Measurements from ENCODE around the gene DLGAP1. TPM values are rescaled to one million over a fixed set of nuclear protein-coding genes. Genes with fewer than 3 reads are reported as not detected.

Gene DLGAP1
- total RNA-seq, 1 donor from 2014 or later, result 0.05 TPM

DNA sequence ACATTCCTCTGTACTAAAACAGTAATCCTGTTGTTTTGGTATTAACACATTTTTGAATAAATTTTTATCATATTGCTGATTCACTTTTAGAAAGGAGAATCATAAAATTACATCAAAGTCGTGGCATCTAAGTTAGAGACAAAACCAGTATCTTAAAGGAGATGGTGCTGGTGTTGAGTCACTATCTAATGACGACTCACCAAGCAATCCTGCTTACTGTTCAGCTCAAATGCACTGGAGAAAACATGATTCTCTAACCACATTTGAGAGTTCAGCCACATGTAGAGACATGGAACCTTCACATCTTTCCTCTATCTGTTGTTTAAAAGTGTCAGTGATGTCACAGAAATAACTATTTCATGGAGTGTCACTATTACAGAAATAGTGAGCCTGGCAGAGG, 531.4 kb downstream of the DLGAP1 start:
- H3K27ac Mint-ChIP-seq (ENCODE audit: unreplicated experiment), result no peak overlapping the region

DNA sequence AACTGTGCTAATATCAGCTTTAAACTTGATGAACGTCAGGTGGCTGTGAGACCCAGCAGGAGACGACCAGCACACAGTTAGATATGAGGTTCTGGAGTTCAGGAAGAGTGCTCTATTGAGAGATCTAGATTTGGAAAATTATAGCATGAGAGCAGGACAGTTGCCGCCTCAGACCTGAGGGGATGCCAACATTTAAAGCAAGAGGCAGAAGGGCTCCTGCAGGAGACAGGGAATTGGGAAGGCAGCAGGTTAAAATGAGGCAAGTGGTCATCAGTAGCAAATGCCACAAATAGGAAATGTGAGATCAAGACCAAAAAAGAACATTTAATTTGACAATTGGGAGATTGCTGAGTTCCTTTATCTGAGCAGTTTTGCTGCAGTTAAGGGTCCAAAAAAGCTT, 533.3 kb downstream of the DLGAP1 start:
- peaks cover 23% of the 10 kb centered on the region for H3K4me1 Mint-ChIP-seq (ENCODE audit: unreplicated experiment)
- H3K4me3 Mint-ChIP-seq (ENCODE audit: unreplicated experiment), result no peak overlapping the region
- H3K36me3 Mint-ChIP-seq (ENCODE audit: unreplicated experiment), result no peaks in the 10 kb centered on the region
- no peak overlapping the region for H3K27ac Mint-ChIP-seq (ENCODE audit: unreplicated experiment)
- TF ChIP-seq, protein P1, sequence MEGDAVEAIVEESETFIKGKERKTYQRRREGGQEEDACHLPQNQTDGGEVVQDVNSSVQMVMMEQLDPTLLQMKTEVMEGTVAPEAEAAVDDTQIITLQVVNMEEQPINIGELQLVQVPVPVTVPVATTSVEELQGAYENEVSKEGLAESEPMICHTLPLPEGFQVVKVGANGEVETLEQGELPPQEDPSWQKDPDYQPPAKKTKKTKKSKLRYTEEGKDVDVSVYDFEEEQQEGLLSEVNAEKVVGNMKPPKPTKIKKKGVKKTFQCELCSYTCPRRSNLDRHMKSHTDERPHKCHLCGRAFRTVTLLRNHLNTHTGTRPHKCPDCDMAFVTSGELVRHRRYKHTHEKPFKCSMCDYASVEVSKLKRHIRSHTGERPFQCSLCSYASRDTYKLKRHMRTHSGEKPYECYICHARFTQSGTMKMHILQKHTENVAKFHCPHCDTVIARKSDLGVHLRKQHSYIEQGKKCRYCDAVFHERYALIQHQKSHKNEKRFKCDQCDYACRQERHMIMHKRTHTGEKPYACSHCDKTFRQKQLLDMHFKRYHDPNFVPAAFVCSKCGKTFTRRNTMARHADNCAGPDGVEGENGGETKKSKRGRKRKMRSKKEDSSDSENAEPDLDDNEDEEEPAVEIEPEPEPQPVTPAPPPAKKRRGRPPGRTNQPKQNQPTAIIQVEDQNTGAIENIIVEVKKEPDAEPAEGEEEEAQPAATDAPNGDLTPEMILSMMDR (IDR thresholded peaks at IDR 0.05), result no peak
- no peaks in the 10 kb centered on the region for H3K9me3 Mint-ChIP-seq (ENCODE audit: unreplicated experiment)
- H3K27me3 Mint-ChIP-seq (ENCODE audit: unreplicated experiment), result peaks cover 3% of the 10 kb centered on the region
- no peak for DNase-seq (ENCODE audit: extremely low spot score, unreplicated experiment)

More for the DNA sequence above, 531.4 kb downstream of the DLGAP1 start:
- no peaks in the 10 kb centered on the region for H3K9me3 Mint-ChIP-seq (ENCODE audit: unreplicated experiment)
- H3K36me3 Mint-ChIP-seq (ENCODE audit: unreplicated experiment), result no peaks in the 10 kb centered on the region
- peaks cover under 1% of the 10 kb centered on the region for H3K27me3 Mint-ChIP-seq (ENCODE audit: unreplicated experiment)
- no peak for DNase-seq (ENCODE audit: extremely low spot score, unreplicated experiment)
- TF ChIP-seq, protein P1 (IDR thresholded peaks at IDR 0.05), result no peak
- H3K4me1 Mint-ChIP-seq (ENCODE audit: unreplicated experiment), result peaks cover 23% of the 10 kb centered on the region
- H3K4me3 Mint-ChIP-seq (ENCODE audit: unreplicated experiment), result no peak overlapping the region

DNA sequence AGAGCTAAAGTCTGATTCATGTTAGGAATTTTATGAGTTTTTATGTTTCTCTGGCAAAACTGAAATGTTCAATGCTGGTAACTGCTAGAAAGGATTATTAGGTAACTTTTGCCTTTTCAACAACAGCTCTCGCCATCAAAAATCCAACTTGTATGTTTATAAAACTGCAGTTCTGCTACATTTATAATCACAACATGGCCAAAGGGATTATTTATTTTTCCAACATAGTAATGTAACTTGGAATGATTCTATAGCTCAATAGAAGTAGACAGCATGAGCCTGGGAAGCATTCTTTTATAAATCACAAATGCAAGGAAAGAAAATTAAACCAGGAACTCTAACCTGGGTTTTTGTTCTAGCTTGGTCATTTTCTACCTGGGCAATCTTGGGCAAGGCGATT, 534.3 kb downstream of the DLGAP1 start:
- Mint-ChIP-seq H3K4me1 (ENCODE audit: unreplicated experiment) (peaks cover 21% of the 10 kb centered on the region), H3K36me3 (ENCODE audit: unreplicated experiment) (no peaks in the 10 kb centered on the region), H3K27ac (ENCODE audit: unreplicated experiment) (no peak overlapping the region), H3K9me3 (ENCODE audit: unreplicated experiment) (no peaks in the 10 kb centered on the region), H3K27me3 (ENCODE audit: unreplicated experiment) (peaks cover 3% of the 10 kb centered on the region), H3K4me3 (ENCODE audit: unreplicated experiment) (no peak overlapping the region)
- DNase-seq (ENCODE audit: extremely low spot score, unreplicated experiment), result no peak
- TF ChIP-seq, protein P1 (IDR thresholded peaks at IDR 0.05), result no peak

DNA sequence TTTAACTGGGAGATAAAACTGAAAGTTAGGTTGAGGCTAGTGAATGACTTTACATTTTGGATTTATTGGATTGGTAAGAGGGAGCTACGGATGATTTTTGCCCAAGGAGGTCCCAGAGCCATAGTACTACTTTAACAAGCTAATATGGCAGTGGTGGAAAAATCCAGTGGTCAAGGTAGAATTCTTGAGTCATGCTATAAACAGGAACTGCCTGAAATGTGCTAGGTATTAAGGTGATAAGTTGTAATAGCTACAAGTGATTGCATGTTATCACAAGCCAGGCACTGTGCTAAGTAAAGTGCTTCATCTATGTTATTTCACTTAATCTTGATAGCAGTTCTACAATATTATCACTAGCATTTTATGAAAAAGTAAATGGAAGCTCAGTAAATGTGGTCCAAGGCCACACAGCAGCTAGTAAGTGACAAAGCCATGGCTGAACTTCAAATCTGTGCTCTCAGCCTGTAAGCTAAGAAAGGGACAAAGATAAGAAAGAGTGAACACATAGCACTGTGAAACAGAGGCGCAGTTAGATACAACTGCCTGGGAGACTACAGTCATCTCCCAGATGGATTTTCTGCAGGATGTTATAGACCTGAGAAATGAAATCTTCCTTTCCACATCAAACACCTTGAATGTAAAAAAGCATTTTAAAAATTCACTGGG, 535.6 kb downstream of the DLGAP1 start:
- H3K27me3 Mint-ChIP-seq (ENCODE audit: unreplicated experiment), result peaks cover 3% of the 10 kb centered on the region
- TF ChIP-seq, protein P1 (IDR thresholded peaks at IDR 0.05), result no peak
- H3K4me1 Mint-ChIP-seq (ENCODE audit: unreplicated experiment), result peaks cover 15% of the 10 kb centered on the region
- no peaks in the 10 kb centered on the region for H3K9me3 Mint-ChIP-seq (ENCODE audit: unreplicated experiment)
- no peaks in the 10 kb centered on the region for H3K36me3 Mint-ChIP-seq (ENCODE audit: unreplicated experiment)
- H3K4me3 Mint-ChIP-seq (ENCODE audit: unreplicated experiment), result no peak overlapping the region
- H3K27ac Mint-ChIP-seq (ENCODE audit: unreplicated experiment), result no peak overlapping the region
- DNase-seq (ENCODE audit: extremely low spot score, unreplicated experiment), result no peak

DNA sequence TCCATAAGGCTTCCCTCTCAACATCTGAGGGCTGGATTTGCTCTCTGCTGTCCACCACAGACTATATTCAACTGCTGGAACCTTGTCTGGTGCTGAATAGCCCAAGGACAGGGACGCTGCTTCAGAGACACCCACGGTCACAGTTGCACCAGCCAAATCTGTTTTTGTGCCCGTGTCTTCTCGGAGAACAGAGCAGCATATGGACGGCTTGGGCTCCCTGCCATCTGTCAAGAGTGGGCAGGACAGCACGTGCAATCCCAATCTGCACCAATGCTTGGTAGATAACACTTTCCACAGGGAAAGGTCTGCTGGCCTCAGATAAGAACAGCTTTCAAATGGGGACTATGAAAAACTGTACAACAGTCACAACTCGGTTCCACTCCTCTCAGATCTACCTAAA, 539.0 kb downstream of the DLGAP1 start:
- Mint-ChIP-seq H3K9me3 (ENCODE audit: unreplicated experiment) (no peaks in the 10 kb centered on the region), H3K27ac (ENCODE audit: unreplicated experiment) (no peak overlapping the region), H3K27me3 (ENCODE audit: unreplicated experiment) (peaks cover 3% of the 10 kb centered on the region), H3K36me3 (ENCODE audit: unreplicated experiment) (no peaks in the 10 kb centered on the region), H3K4me3 (ENCODE audit: unreplicated experiment) (no peak overlapping the region), H3K4me1 (ENCODE audit: unreplicated experiment) (peaks cover 20% of the 10 kb centered on the region)
- DNase-seq (ENCODE audit: extremely low spot score, unreplicated experiment), result no peak
- TF ChIP-seq, protein P1 (IDR thresholded peaks at IDR 0.05), result no peak
